Activated CD8-positive, alpha-beta memory T cell treated with anti-CD3 and anti-CD28 coated beads, Interleukin-2, amount 10 ng/mL, durations not matched to agents 7 days and 5 days (primary cell): ENCODE measurements around the gene ARHGAP10. TPM values are rescaled to one million over a fixed set of nuclear protein-coding genes. Genes with fewer than 3 reads are reported as not detected.

Source experiments
- ATAC-seq: fragments of 150-1000 bp; cut with Tn5 transposase; one replicate; pipeline ENCODE4 v1.10.0; 2021; ENCODE audit warnings: moderate library complexity
- CTCF ChIA-PET: fragments of 350-600 bp; sonication (Branson Sonifier 250); formaldehyde crosslinking; loops from one replicate; lab custom pipeline; 2021; ENCODE audit warnings: antibody characterized with exemption; lab: Charles Lee
- DNase-seq: peaks from one replicate; pipeline ENCODE4 v3.0.0-alpha.2; 2020
- H3K27ac Mint-ChIP-seq: one replicate; pipeline ENCODE4 v1.8.0; 2021; ENCODE audit warnings: mild to moderate bottlenecking, mixed read lengths
- H3K27me3 Mint-ChIP-seq: one replicate; pipeline ENCODE4 v1.8.0; 2021; ENCODE audit warnings: mixed read lengths
- H3K36me3 Mint-ChIP-seq: one replicate; pipeline ENCODE4 v1.8.0; 2021; ENCODE audit warnings: mild to moderate bottlenecking, mixed read lengths
- H3K4me1 Mint-ChIP-seq: one replicate; pipeline ENCODE4 v1.8.0; 2021; ENCODE audit warnings: mixed read lengths
- H3K4me3 Mint-ChIP-seq: one replicate; pipeline ENCODE4 v1.8.0; 2021; ENCODE audit warnings: mild to moderate bottlenecking, moderate library complexity, mixed read lengths
- H3K9me3 Mint-ChIP-seq: one replicate; pipeline ENCODE4 v1.8.0; 2022; ENCODE audit warnings: low read depth, mixed read lengths
- total RNA-seq, 2 experiments: library from RNA; stranded (reverse); gene quantifications; one replicate each; pipeline ENCODE4 v1.2.3, GENCODE V29; 2021

Gene ARHGAP10
- total RNA-seq, 2 experiments from 2014 or later: 12.1 to 18.8 TPM

- no peaks in the 10 kb centered on the region for H3K36me3 Mint-ChIP-seq
- H3K4me3 Mint-ChIP-seq: no peak overlapping the region
- CTCF ChIA-PET: interaction anchor here (1.5 kb wide), 1 partner anchor 51 kb away, joined by 4 read pairs; no protein-coding TSS in a partner anchor
- H3K27me3 Mint-ChIP-seq: no peaks in the 10 kb centered on the region
- no peak overlapping the region for H3K27ac Mint-ChIP-seq
- DNase-seq (no peak), ATAC-seq (no peak)
- H3K9me3 Mint-ChIP-seq: no peaks in the 10 kb centered on the region
- H3K4me1 Mint-ChIP-seq: peaks cover 11% of the 10 kb centered on the region
Measured at GRCh38 chr4:147815741-147816140, 83.9 kb downstream of the ARHGAP10 start.

GRCh38 chr4:147816382-147817254 is 84.7 kb downstream of the ARHGAP10 start:
- no peak overlapping the region for H3K27ac Mint-ChIP-seq
- CTCF ChIA-PET: interaction anchor here (0.6 to 1.5 kb wide), 2 partner anchors 50 to 76 kb away, joined by 3 to 4 read pairs; no protein-coding TSS in a partner anchor
- no peaks in the 10 kb centered on the region for H3K9me3 Mint-ChIP-seq
- no peak for DNase-seq
- no peak for ATAC-seq
- H3K36me3 Mint-ChIP-seq: no peaks in the 10 kb centered on the region
- H3K4me1 Mint-ChIP-seq: peaks cover 16% of the 10 kb centered on the region
- no peak overlapping the region for H3K4me3 Mint-ChIP-seq
- no peaks in the 10 kb centered on the region for H3K27me3 Mint-ChIP-seq

GRCh38 chr4:147820975-147821374 is 89.1 kb downstream of the ARHGAP10 start:
- CTCF ChIA-PET: interaction anchor here (0.9 kb wide), 1 partner anchor 29 kb away, joined by 3 read pairs; no protein-coding TSS in a partner anchor
- Mint-ChIP-seq H3K36me3 (peaks cover 3% of the 10 kb centered on the region), H3K27ac (no peak overlapping the region), H3K4me1 (peaks cover 13% of the 10 kb centered on the region), H3K4me3 (no peak overlapping the region), H3K9me3 (no peaks in the 10 kb centered on the region), H3K27me3 (no peaks in the 10 kb centered on the region)
- DNase-seq (no peak), ATAC-seq (no peak)

GRCh38 chr4:147821555-147821954 is 89.7 kb downstream of the ARHGAP10 start:
- DNase-seq (no peak), ATAC-seq (peak; percentile 51)
- H3K36me3 Mint-ChIP-seq: peaks cover 3% of the 10 kb centered on the region
- no peak overlapping the region for H3K27ac Mint-ChIP-seq
- no peaks in the 10 kb centered on the region for H3K9me3 Mint-ChIP-seq
- H3K27me3 Mint-ChIP-seq: no peaks in the 10 kb centered on the region
- CTCF ChIA-PET: interaction anchor here (0.9 to 2.5 kb wide), 2 partner anchors 29 to 45 kb away, joined by 3 to 7 read pairs; no protein-coding TSS in a partner anchor
- no peak overlapping the region for H3K4me3 Mint-ChIP-seq
- H3K4me1 Mint-ChIP-seq: peaks cover 10% of the 10 kb centered on the region

GRCh38 chr4:147822128-147822527 is 90.2 kb downstream of the ARHGAP10 start:
- Mint-ChIP-seq H3K4me1 (peaks cover 10% of the 10 kb centered on the region), H3K36me3 (peaks cover 3% of the 10 kb centered on the region), H3K4me3 (no peak overlapping the region), H3K27me3 (no peaks in the 10 kb centered on the region), H3K27ac (no peak overlapping the region), H3K9me3 (no peaks in the 10 kb centered on the region)
- no peak for DNase-seq
- CTCF ChIA-PET: interaction anchor here (0.9 to 2.5 kb wide), 2 partner anchors 30 to 45 kb away, joined by 3 to 7 read pairs; no protein-coding TSS in a partner anchor
- no peak for ATAC-seq

GRCh38 chr4:147823130-147823529 is 91.2 kb downstream of the ARHGAP10 start:
- Mint-ChIP-seq H3K9me3 (no peaks in the 10 kb centered on the region), H3K27me3 (no peaks in the 10 kb centered on the region), H3K36me3 (peaks cover 3% of the 10 kb centered on the region), H3K27ac (no peak overlapping the region), H3K4me3 (no peak overlapping the region), H3K4me1 (peaks cover 10% of the 10 kb centered on the region)
- CTCF ChIA-PET: interaction anchor here (1.4 to 2.5 kb wide), 2 partner anchors 20 to 44 kb away, joined by 5 to 7 read pairs; no protein-coding TSS in a partner anchor
- ATAC-seq (no peak), DNase-seq (no peak)

- CTCF ChIA-PET: interaction anchor here (0.7 kb wide), 1 partner anchor 42 kb away, joined by 3 read pairs; no protein-coding TSS in a partner anchor
- ATAC-seq: no peak
- no peak for DNase-seq
- no peaks in the 10 kb centered on the region for H3K27me3 Mint-ChIP-seq
- H3K9me3 Mint-ChIP-seq: no peaks in the 10 kb centered on the region
- peaks cover 3% of the 10 kb centered on the region for H3K36me3 Mint-ChIP-seq
- H3K27ac Mint-ChIP-seq: no peak overlapping the region
- H3K4me3 Mint-ChIP-seq: no peak overlapping the region
- peaks cover 11% of the 10 kb centered on the region for H3K4me1 Mint-ChIP-seq
Measured at GRCh38 chr4:147824316-147824715, 92.4 kb downstream of the ARHGAP10 start.

- H3K36me3 Mint-ChIP-seq: peaks cover 3% of the 10 kb centered on the region
- H3K27me3 Mint-ChIP-seq: no peaks in the 10 kb centered on the region
- no peak for ATAC-seq
- no peak overlapping the region for H3K27ac Mint-ChIP-seq
- H3K4me3 Mint-ChIP-seq: no peak overlapping the region
- CTCF ChIA-PET: interaction anchor here (0.7 kb wide), 1 partner anchor 42 kb away, joined by 3 read pairs; no protein-coding TSS in a partner anchor
- no peak for DNase-seq
- H3K4me1 Mint-ChIP-seq: peaks cover 10% of the 10 kb centered on the region
- no peaks in the 10 kb centered on the region for H3K9me3 Mint-ChIP-seq
Measured at GRCh38 chr4:147824884-147825283, 93.0 kb downstream of the ARHGAP10 start.

- H3K4me3 Mint-ChIP-seq: no peak overlapping the region
- H3K4me1 Mint-ChIP-seq: peaks cover 9% of the 10 kb centered on the region
- CTCF ChIA-PET: no interaction called here
- ATAC-seq (no peak), DNase-seq (no peak)
- no peaks in the 10 kb centered on the region for H3K27me3 Mint-ChIP-seq
- peaks cover 3% of the 10 kb centered on the region for H3K36me3 Mint-ChIP-seq
- no peak overlapping the region for H3K27ac Mint-ChIP-seq
- H3K9me3 Mint-ChIP-seq: no peaks in the 10 kb centered on the region
Measured at GRCh38 chr4:147825451-147826287, 93.8 kb downstream of the ARHGAP10 start.

- no peaks in the 10 kb centered on the region for H3K27me3 Mint-ChIP-seq
- no peak overlapping the region for H3K4me3 Mint-ChIP-seq
- DNase-seq (no peak), ATAC-seq (no peak)
- H3K36me3 Mint-ChIP-seq: peaks cover 3% of the 10 kb centered on the region
- H3K9me3 Mint-ChIP-seq: no peaks in the 10 kb centered on the region
- peaks cover 6% of the 10 kb centered on the region for H3K4me1 Mint-ChIP-seq
- CTCF ChIA-PET: no interaction called here
- H3K27ac Mint-ChIP-seq: no peak overlapping the region
Measured at GRCh38 chr4:147826288-147826646, 94.4 kb downstream of the ARHGAP10 start.

GRCh38 chr4:147828331-147828905 is 96.5 kb downstream of the ARHGAP10 start:
- no peak overlapping the region for H3K27ac Mint-ChIP-seq
- peaks cover 9% of the 10 kb centered on the region for H3K36me3 Mint-ChIP-seq
- H3K9me3 Mint-ChIP-seq: no peaks in the 10 kb centered on the region
- H3K4me1 Mint-ChIP-seq: peaks cover 5% of the 10 kb centered on the region
- CTCF ChIA-PET: interaction anchor here (1.1 kb wide), 1 partner anchor 15 kb away, joined by 3 read pairs; no protein-coding TSS in a partner anchor
- H3K4me3 Mint-ChIP-seq: no peak overlapping the region
- H3K27me3 Mint-ChIP-seq: no peaks in the 10 kb centered on the region
- no peak for DNase-seq
- ATAC-seq: no peak

GRCh38 chr4:147829401-147830101 is 97.7 kb downstream of the ARHGAP10 start:
- peaks cover 5% of the 10 kb centered on the region for H3K4me1 Mint-ChIP-seq
- CTCF ChIA-PET: interaction anchor here (1.4 kb wide), 1 partner anchor 121 kb away, joined by 3 read pairs; no protein-coding TSS in a partner anchor
- H3K27ac Mint-ChIP-seq: no peak overlapping the region
- H3K27me3 Mint-ChIP-seq: no peaks in the 10 kb centered on the region
- H3K4me3 Mint-ChIP-seq: no peak overlapping the region
- DNase-seq (no peak), ATAC-seq (no peak)
- peaks cover 10% of the 10 kb centered on the region for H3K36me3 Mint-ChIP-seq
- no peaks in the 10 kb centered on the region for H3K9me3 Mint-ChIP-seq
